H1 (cell line): ENCODE results near the gene TMED8. TPM values are rescaled to one million over a fixed set of nuclear protein-coding genes. Genes with fewer than 3 reads are reported as not detected.

Experiments
- CTCF ChIA-PET: fragments of 300-600 bp; sonication (Branson Sonifier 250); formaldehyde crosslinking; loops from one replicate; lab custom pipeline; 2021; ENCODE audit not compliant: partially characterized antibody; lab: Charles Lee
- POLR2A ChIA-PET: fragments of 300-600 bp; sonication (Branson Sonifier 250); formaldehyde crosslinking; loops from one replicate; lab custom pipeline; 2021; ENCODE audit warnings: inconsistent platforms; ENCODE audit not compliant: partially characterized antibody; lab: Charles Lee
- DNase-seq, 2 experiments: peaks; one replicate each; pipeline versions ENCODE4 v3.0.0 to v3.0.0-alpha.2; 2010 to 2022; ENCODE audit warnings: low spot score in 2 of 2, low read depth in 1 of 2, mixed read lengths in 1 of 2
- FAIRE-seq: peaks from 2 replicates; lab custom pipeline; 2011; peaks lifted over from hg19 to GRCh38; lab: Jason Lieb, UNC
- H2AFZ ChIP-seq: 2 replicates; pipeline ENCODE4 v1.8.1; 2012; ENCODE audit warnings: low read length, inconsistent platforms
- H2AK5ac ChIP-seq: 2 replicates; pipeline ENCODE4 v1.6.1; 2013; ENCODE audit warnings: low read depth, low read length
- H2BK120ac ChIP-seq: replicated peaks from 2 replicates; pipeline ENCODE3; 2013; ENCODE audit warnings: low read depth, low read length, inconsistent platforms
- H2BK12ac ChIP-seq: 2 replicates; pipeline ENCODE4 v1.6.1; 2013; ENCODE audit warnings: low read depth, low read length
- H2BK15ac ChIP-seq: 2 replicates; pipeline ENCODE4 v1.6.1; 2013; ENCODE audit warnings: low read length
- H2BK20ac ChIP-seq: 2 replicates; pipeline ENCODE4 v1.6.1; 2013; ENCODE audit warnings: low read length
- H2BK5ac ChIP-seq: 2 replicates; pipeline ENCODE4 v1.6.1; 2013; ENCODE audit warnings: low read depth, low read length
- H3K14ac ChIP-seq: 2 replicates; pipeline ENCODE4 v1.6.1; 2013; ENCODE audit warnings: inconsistent platforms; ENCODE audit not compliant: insufficient read length
- H3K18ac ChIP-seq: 2 replicates; pipeline ENCODE4 v1.6.1; 2013; ENCODE audit warnings: low read length; ENCODE audit errors: extremely low read depth
- H3K23ac ChIP-seq: 2 replicates; pipeline ENCODE4 v1.6.1; 2013; ENCODE audit warnings: inconsistent platforms; ENCODE audit not compliant: insufficient read length
- H3K23me2 ChIP-seq: 2 replicates; pipeline ENCODE4 v1.6.1; 2013; ENCODE audit warnings: low read depth, low read length
- H3K27ac ChIP-seq: 2 replicates; pipeline ENCODE4 v1.6.1; 2011; ENCODE audit warnings: low read depth, low read length, inconsistent platforms
- H3K27me3 ChIP-seq, 4 experiments: replicated peaks in 1 of 4; 1 replicate in 1 of 4; 2 replicates in 3 of 4; pipeline versions ENCODE4 v1.6.1 to v1.8.1; 2011 to 2013; ENCODE audit warnings: low read length in 3 of 4, mild to moderate bottlenecking in 3 of 4, inconsistent platforms in 2 of 4, mixed read lengths in 2 of 4, moderate library complexity in 1 of 4; ENCODE audit not compliant: control insufficient read depth in 3 of 4, insufficient read depth in 3 of 4; ENCODE audit errors: extremely low read depth in 1 of 4
- H3K36me3 ChIP-seq, 4 experiments: 2 replicates each; pipeline versions ENCODE4 v1.6.1 to v1.8.1; 2011 to 2013; ENCODE audit warnings: mild to moderate bottlenecking in 4 of 4, low read length in 3 of 4, moderate library complexity in 2 of 4, control low read depth in 1 of 4, inconsistent platforms in 1 of 4; ENCODE audit not compliant: insufficient read depth in 4 of 4, control insufficient read depth in 2 of 4
- H3K4ac ChIP-seq: replicated peaks from 2 replicates; pipeline ENCODE3; 2013; ENCODE audit warnings: low read length, low read depth, mixed read lengths, inconsistent platforms; ENCODE audit not compliant: insufficient read length
- H3K4me1 ChIP-seq, 4 experiments: replicated peaks in 1 of 4; 1 replicate in 1 of 4; 2 replicates in 3 of 4; pipeline versions ENCODE4 v1.6.1 to v1.8.1; 2011 to 2013; ENCODE audit warnings: low read length in 3 of 4, inconsistent platforms in 2 of 4, mixed read lengths in 1 of 4; ENCODE audit not compliant: insufficient read depth in 4 of 4, control insufficient read depth in 3 of 4
- H3K4me2 ChIP-seq, 2 experiments: 2 replicates each; pipeline versions ENCODE4 v1.6.1 to v1.8.1; 2011 to 2013; ENCODE audit warnings: low read depth in 2 of 2, low read length in 2 of 2, control low read depth in 1 of 2, inconsistent platforms in 1 of 2, mild to moderate bottlenecking in 1 of 2; ENCODE audit not compliant: insufficient read depth in 1 of 2
- H3K4me3 ChIP-seq, 4 experiments: fragments of 200-600, 300-600 bp in 1 of 4; sonication (generic), shearing (Covaris generic), sonication (Bioruptor Twin) in 1 of 4; 2 replicates each; pipeline versions ENCODE4 v1.5.1 to v1.8.1; 2011 to 2016; ENCODE audit warnings: low read length in 4 of 4, low read depth in 3 of 4, control low read depth in 2 of 4, inconsistent platforms in 2 of 4, mild to moderate bottlenecking in 2 of 4, mixed read lengths in 1 of 4, moderate library complexity in 1 of 4; ENCODE audit not compliant: insufficient read depth in 2 of 4; ENCODE audit errors: extremely low read depth in 1 of 4
- H3K56ac ChIP-seq: replicated peaks from 2 replicates; pipeline ENCODE3; 2013; ENCODE audit warnings: low read depth, mild to moderate bottlenecking, mixed read lengths, low read length, inconsistent platforms; ENCODE audit not compliant: insufficient read length
- H3K79me1 ChIP-seq: 2 replicates; pipeline ENCODE4 v1.6.1; 2013; ENCODE audit warnings: low read depth, low read length, control low read depth
- H3K79me2 ChIP-seq, 2 experiments: 2 replicates each; pipeline versions ENCODE4 v1.6.1 to v1.8.1; 2012 to 2013; ENCODE audit warnings: low read length in 2 of 2, mild to moderate bottlenecking in 2 of 2, inconsistent platforms in 1 of 2; ENCODE audit not compliant: insufficient read depth in 2 of 2, control insufficient read depth in 1 of 2
- H3K9ac ChIP-seq, 4 experiments: replicated peaks in 1 of 4; 1 replicate in 1 of 4; 2 replicates in 3 of 4; pipeline versions ENCODE4 v1.6.1 to v1.8.1; 2011 to 2013; ENCODE audit warnings: low read depth in 3 of 4, low read length in 3 of 4, control low read depth in 2 of 4, mild to moderate bottlenecking in 2 of 4, moderate library complexity in 2 of 4, inconsistent platforms in 1 of 4; ENCODE audit errors: extremely low read depth in 1 of 4
- H3K9me3 ChIP-seq, 2 experiments: 2 replicates each; pipeline versions ENCODE4 v1.6.1 to v1.8.1; 2012 to 2013; ENCODE audit warnings: mild to moderate bottlenecking in 2 of 2, moderate library complexity in 2 of 2, control low read depth in 1 of 2, inconsistent platforms in 1 of 2, low read depth in 1 of 2, low read length in 1 of 2, mixed read lengths in 1 of 2; ENCODE audit not compliant: insufficient read depth in 2 of 2
- H4K20me1 ChIP-seq, 2 experiments: replicated peaks in 1 of 2; 2 replicates each; pipeline versions ENCODE3 to v1.8.1; 2011 to 2013; ENCODE audit warnings: inconsistent platforms in 2 of 2, low read length in 2 of 2, mild to moderate bottlenecking in 1 of 2; ENCODE audit not compliant: insufficient read depth in 2 of 2, control insufficient read depth in 1 of 2
- H4K5ac ChIP-seq: 2 replicates; pipeline ENCODE4 v1.6.1; 2013; ENCODE audit warnings: low read length, low read depth, mixed read lengths, inconsistent platforms; ENCODE audit not compliant: insufficient read length
- H4K8ac ChIP-seq: 2 replicates; pipeline ENCODE4 v1.8.0; 2013; ENCODE audit warnings: mild to moderate bottlenecking, moderate library complexity, low read length, inconsistent platforms; ENCODE audit not compliant: insufficient read depth; ENCODE audit errors: extremely low read depth
- H4K91ac ChIP-seq: replicated peaks from 2 replicates; pipeline ENCODE3; 2013; ENCODE audit warnings: low read length, mixed read lengths, inconsistent platforms; ENCODE audit not compliant: insufficient read length
- BACH1 ChIP-seq: IDR thresholded peaks from 2 replicates; pipeline ENCODE4 v1.6.1; 2012; ENCODE audit warnings: low read length, improper control_type of control experiment
- CEBPB ChIP-seq: IDR thresholded peaks from 2 replicates; pipeline ENCODE4 v1.6.1; 2012; ENCODE audit warnings: low read depth, low read length
- GTF2F1 ChIP-seq: IDR thresholded peaks from 2 replicates; pipeline ENCODE4 v1.6.1; 2012; ENCODE audit warnings: low read depth, low read length, improper control_type of control experiment, borderline replicate concordance
- HDAC6 ChIP-seq: IDR thresholded peaks from one replicate; pipeline ENCODE4 v1.7.1; 2012; ENCODE audit warnings: low read depth, mild to moderate bottlenecking, inconsistent platforms, low read length, moderate library complexity
- JUN ChIP-seq: IDR thresholded peaks from 2 replicates; pipeline ENCODE4 v1.6.1; 2011; ENCODE audit warnings: low read depth, mild to moderate bottlenecking, improper control_type of control experiment, low read length
- NRF1 ChIP-seq: IDR thresholded peaks from 2 replicates; pipeline ENCODE4 v1.6.1; 2011; ENCODE audit warnings: mild to moderate bottlenecking, low read depth, low read length, improper control_type of control experiment
- SIN3A ChIP-seq, 2 experiments: IDR thresholded peaks in 1 of 2; conservative IDR thresholded peaks in 1 of 2; 2 replicates each; pipeline ENCODE4 v1.6.1; 2011 to 2012; ENCODE audit warnings: low read length in 2 of 2, improper control_type of control experiment in 1 of 2, low read depth in 1 of 2, mild to moderate bottlenecking in 1 of 2
- SP1 ChIP-seq: IDR thresholded peaks from 2 replicates; pipeline ENCODE4 v1.6.1; 2011; ENCODE audit warnings: low read depth, low read length
- TBP ChIP-seq: IDR thresholded peaks from 2 replicates; pipeline ENCODE4 v1.6.1; 2011; ENCODE audit warnings: low read depth, low read length, improper control_type of control experiment
- WGBS, 2 experiments: shearing (Covaris generic) in 1 of 2; methylation state at CpG; one replicate each; pipeline versions ENCODE4 v1.1.6 to v1.1.7; 2013 to 2015; ENCODE audit warnings: low lambda C conversion rate in 2 of 2, mixed read lengths in 2 of 2, inconsistent platforms in 1 of 2, low coverage in 1 of 2, missing lambda C conversion rate in 1 of 2; ENCODE audit not compliant: insufficient replicate concordance in 2 of 2, insufficient coverage in 1 of 2, insufficient read length in 1 of 2; ENCODE audit errors: extremely low coverage in 1 of 2, missing lambda C conversion rate in 1 of 2; 5-methylcytosine and 5-hydroxymethylcytosine counted together
- polyA plus RNA-seq, 7 experiments: library from polyadenylated mRNA; depleted of rRNA in 3 of 7; stranded (reverse) in 5 of 7; unstranded in 2 of 7; fragments of >200 nt in 5 of 7; fragments of 200-250 nt in 2 of 7; gene quantifications; 1 replicate in 5 of 7; 2 replicates in 1 of 7; 4 replicates in 1 of 7; pipeline versions ENCODE4 v1.2.1 to v1.2.3, GENCODE V29; 2011 to 2013; ENCODE audit warnings: missing spikeins in 2 of 7, mixed read lengths in 2 of 7
- total RNA-seq: library from RNA; stranded (reverse); fragmentation: NEBNext Ultra II Directional; extraction: Animal tissue kit (Norgen Biotek cat#: 25700); gene quantifications from 2 replicates; pipeline ENCODE4 v1.2.1, GENCODE V29; 2021

The TMED8 gene
- total and polyA plus RNA-seq, 2 of the 8 experiments (the other 6 are each of a cell fraction or from before 2014, with no cell fraction given): 5.5 to 13.4 TPM

DNA sequence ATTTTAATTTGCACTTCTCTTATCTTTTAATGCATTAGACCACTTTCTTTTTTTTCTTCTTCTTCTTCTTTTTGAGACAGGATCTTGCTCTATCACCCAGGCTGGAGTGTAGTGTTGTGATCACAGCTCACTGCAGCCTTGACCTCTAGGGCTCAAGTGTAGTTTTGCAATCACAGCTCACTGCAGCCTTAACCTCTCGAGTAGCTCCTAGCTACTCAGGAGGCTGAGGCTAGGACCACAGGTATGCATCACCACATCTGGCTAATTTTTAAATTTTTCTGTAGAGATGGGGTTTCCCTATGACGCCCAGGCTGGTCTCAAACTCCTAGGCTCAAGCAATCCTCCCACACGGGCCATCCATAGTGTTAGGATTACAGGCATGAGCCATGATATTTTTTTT is 12.7 kb downstream of the TMED8 start:
- Histone ChIP-seq H4K20me1 (no peaks in the 10 kb centered on the region), H3K36me3 (no peaks in the 10 kb centered on the region), H3K9me3 (no peaks in the 10 kb centered on the region), H3K14ac (no peak overlapping the region), H3K4me2 (no peak overlapping the region), H3K79me1 (no peaks in the 10 kb centered on the region), H3K4me3 (no peak overlapping the region), H3K9ac (no peak overlapping the region), H3K4ac (no peak overlapping the region), H4K8ac (no peak overlapping the region), H3K23ac (no peak overlapping the region), H2AK5ac (no peak overlapping the region), H2BK15ac (no peak overlapping the region), H3K27ac (no peak overlapping the region), H3K18ac (no peak overlapping the region), H3K79me2 (no peaks in the 10 kb centered on the region), H3K23me2 (no peaks in the 10 kb centered on the region)
- DNase-seq: no peak
- WGBS, 2 experiments: 75% methylated on average over 3 of the region's 3 CpGs; no CpG with 5 or more reads in 1 of the 2 experiments
- CTCF ChIA-PET: interaction anchor here (0.7 to 1.3 kb wide), 3 partner anchors 15 to 255 kb away, joined by 3 read pairs; no protein-coding TSS in a partner anchor
- no peak for TF ChIP-seq JUN
- TF ChIP-seq GTF2F1: no peak
- no peak for TF ChIP-seq CEBPB
- no peak for TF ChIP-seq HDAC6
- no peak for TF ChIP-seq TBP
- TF ChIP-seq SP1: no peak
- no peak for TF ChIP-seq BACH1
- no peak for TF ChIP-seq NRF1
- TF ChIP-seq SIN3A (conservative IDR thresholded peaks at IDR 0.05 in 1 of 2, IDR thresholded peaks at IDR 0.05 in 1 of 2; ENCODE audit: low read depth in 1 of 2, low read length in 2 of 2): no peak
- TF ChIP-seq, all 59 proteins: peak for 0
- Histone ChIP-seq H2AFZ (no peak overlapping the region), H2BK120ac (no peak overlapping the region), H3K27me3 (no peaks in the 10 kb centered on the region), H2BK5ac (no peak overlapping the region), H2BK20ac (no peak overlapping the region), H3K4me1 (no peaks in the 10 kb centered on the region), H4K5ac (no peak overlapping the region), H3K56ac (no peak overlapping the region), H2BK12ac (no peak overlapping the region), H4K91ac (no peak overlapping the region)
- FAIRE-seq: no peak
- POLR2A ChIA-PET: no interaction called here
